BJ (cell line): ENCODE results near the gene PARD6B. TPM values are rescaled to one million over a fixed set of nuclear protein-coding genes. Genes with fewer than 3 reads are reported as not detected.

ENCODE experiments used
- CTCF ChIA-PET: fragments of 350-600 bp; formaldehyde crosslinking; extraction: SDS; loops from one replicate; lab custom pipeline; 2021; ENCODE audit warnings: antibody characterized with exemption, inconsistent platforms; lab: Yijun Ruan, JAX
- POLR2A ChIA-PET: fragments of 300-600 bp; sonication (Branson Sonifier 250); formaldehyde crosslinking; extraction: SDS; loops from one replicate; lab custom pipeline; 2021; ENCODE audit warnings: antibody characterized with exemption; lab: Charles Lee
- DNase-seq: peaks from one replicate; pipeline ENCODE4 v3.0.0-alpha.2; 2011; ENCODE audit warnings: low read depth
- H3K27me3 ChIP-seq: 2 replicates; pipeline ENCODE4 v1.6.0; 2011; ENCODE audit warnings: low read length; ENCODE audit not compliant: control insufficient read depth, insufficient read depth
- H3K36me3 ChIP-seq: 2 replicates; pipeline ENCODE4 v1.5.1; 2011; ENCODE audit warnings: low read length; ENCODE audit not compliant: control insufficient read depth, insufficient read depth
- H3K4me3 ChIP-seq: 2 replicates; pipeline ENCODE4 v1.5.1; 2011; ENCODE audit warnings: low read depth, mild to moderate bottlenecking, control low read depth, low read length
- polyA plus RNA-seq: library from polyadenylated mRNA; depleted of rRNA; stranded (reverse); fragments of >200 nt; gene quantifications from 2 replicates; pipeline ENCODE4 v1.2.3, GENCODE V29; 2011; rRNA removed
- TF ChIP-seq, protein P1 (sequence below): IDR thresholded peaks from 2 replicates; pipeline ENCODE4 v1.5.1; 2011; ENCODE audit warnings: low read depth, mild to moderate bottlenecking, control low read depth, inconsistent platforms, low read length, moderate library complexity; ENCODE audit not compliant: insufficient read depth

The PARD6B gene
- polyA plus RNA-seq, 1 experiment, result 0.11 TPM

DNA sequence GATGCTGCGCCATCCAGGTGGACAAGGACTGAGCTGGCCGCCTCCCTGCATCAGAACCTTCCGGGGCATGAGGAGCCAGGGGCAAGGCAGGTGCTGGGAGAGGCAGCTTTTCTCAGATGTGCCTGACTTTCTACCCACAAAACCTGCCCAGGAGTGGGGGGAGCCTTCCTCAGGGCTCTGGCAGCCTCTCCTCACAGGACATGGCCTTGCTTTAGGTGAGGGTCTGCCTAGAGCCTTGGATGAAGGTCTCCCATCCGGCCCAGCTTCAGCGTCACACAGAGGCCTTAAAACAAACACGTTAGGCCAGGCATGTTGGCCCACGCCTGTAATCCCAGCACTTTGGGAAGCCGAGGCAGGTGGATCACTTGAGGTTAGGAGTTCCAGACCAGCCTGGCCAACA, 70.9 kb downstream of the PARD6B start:
- no peak for DNase-seq
- Histone ChIP-seq H3K36me3 (no peaks in the 10 kb centered on the region), H3K4me3 (no peak overlapping the region), H3K27me3 (no peaks in the 10 kb centered on the region)
- POLR2A ChIA-PET, result no interaction called here
- TF ChIP-seq, protein P1, sequence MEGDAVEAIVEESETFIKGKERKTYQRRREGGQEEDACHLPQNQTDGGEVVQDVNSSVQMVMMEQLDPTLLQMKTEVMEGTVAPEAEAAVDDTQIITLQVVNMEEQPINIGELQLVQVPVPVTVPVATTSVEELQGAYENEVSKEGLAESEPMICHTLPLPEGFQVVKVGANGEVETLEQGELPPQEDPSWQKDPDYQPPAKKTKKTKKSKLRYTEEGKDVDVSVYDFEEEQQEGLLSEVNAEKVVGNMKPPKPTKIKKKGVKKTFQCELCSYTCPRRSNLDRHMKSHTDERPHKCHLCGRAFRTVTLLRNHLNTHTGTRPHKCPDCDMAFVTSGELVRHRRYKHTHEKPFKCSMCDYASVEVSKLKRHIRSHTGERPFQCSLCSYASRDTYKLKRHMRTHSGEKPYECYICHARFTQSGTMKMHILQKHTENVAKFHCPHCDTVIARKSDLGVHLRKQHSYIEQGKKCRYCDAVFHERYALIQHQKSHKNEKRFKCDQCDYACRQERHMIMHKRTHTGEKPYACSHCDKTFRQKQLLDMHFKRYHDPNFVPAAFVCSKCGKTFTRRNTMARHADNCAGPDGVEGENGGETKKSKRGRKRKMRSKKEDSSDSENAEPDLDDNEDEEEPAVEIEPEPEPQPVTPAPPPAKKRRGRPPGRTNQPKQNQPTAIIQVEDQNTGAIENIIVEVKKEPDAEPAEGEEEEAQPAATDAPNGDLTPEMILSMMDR, result no peak
- CTCF ChIA-PET, result interaction anchor here (1.0 to 1.8 kb wide), 2 partner anchors 8 to 152 kb away, joined by 4 to 10 read pairs; partner anchors contain the start of gene BCAS4

DNA sequence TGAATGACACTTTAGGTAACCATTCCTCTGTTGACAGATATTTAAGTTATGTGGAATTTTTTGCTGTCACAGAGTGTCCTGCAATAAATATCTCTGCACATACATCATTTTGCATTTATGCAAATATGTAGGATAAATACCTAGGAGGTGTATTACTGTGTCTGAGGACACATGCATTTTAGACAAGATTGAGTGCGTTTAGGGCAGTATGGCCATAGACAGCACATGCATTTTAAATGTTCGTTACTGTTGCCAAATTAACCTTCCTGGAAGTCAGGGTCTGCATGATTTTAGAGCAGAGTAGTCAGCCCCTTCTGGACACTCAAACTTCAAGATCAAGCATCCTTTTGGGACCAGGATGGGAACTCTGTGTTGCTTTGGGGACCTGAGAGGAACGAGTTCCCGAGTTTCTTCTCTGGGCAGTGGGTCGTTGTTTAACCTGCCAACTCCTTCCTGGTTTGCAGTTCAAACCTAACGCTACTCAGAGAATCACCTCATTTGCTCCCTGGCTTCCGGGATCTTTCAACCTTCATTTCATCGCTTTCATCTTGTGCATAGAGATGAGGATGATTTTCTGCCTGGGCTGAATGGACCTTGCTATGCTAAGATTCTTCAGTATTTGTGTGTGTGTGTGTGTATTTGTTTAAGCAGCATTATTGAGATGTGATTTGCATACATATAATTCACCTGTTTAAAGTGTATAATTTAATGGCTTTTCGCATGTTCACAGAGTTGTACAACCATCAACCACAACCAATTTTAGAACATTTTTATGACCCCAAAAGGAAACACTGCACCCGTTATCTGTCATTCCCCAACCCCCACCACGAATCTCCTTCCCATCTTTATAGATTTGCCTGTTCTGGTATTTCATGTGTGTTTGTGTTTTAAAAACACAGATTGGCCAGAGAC, 73.3 kb downstream of the PARD6B start:
- CTCF ChIA-PET, result interaction anchor here (1.0 to 2.7 kb wide), 3 partner anchors 10 to 177 kb away, joined by 3 to 15 read pairs (median 3); partner anchors contain the start of gene BCAS4
- Histone ChIP-seq H3K36me3 (no peaks in the 10 kb centered on the region), H3K27me3 (no peaks in the 10 kb centered on the region), H3K4me3 (no peak overlapping the region)
- POLR2A ChIA-PET, result no interaction called here
- no peak for DNase-seq
- TF ChIP-seq, protein P1, result no peak

DNA sequence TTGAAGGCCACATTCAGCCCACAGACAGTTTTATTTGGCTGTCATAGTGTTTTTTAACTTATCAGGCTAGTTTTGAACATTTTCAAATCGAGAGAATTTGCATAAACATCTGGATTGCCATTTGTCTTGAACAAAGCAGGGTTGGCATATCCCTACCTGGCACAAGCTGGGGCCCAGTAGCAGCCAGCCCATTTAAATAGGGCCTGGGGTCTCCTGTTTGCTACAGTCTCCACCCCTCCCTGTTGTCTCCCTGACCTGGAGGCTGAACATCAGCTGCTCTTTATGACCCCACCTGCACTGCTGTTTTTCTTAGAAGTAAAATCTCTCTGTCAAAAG, 73.9 kb downstream of the PARD6B start:
- Histone ChIP-seq H3K4me3 (no peak overlapping the region), H3K36me3 (no peaks in the 10 kb centered on the region), H3K27me3 (no peaks in the 10 kb centered on the region)
- no peak for DNase-seq
- TF ChIP-seq, protein P1, result no peak
- POLR2A ChIA-PET, result no interaction called here
- CTCF ChIA-PET, result interaction anchor here (1.2 to 2.7 kb wide), 2 partner anchors 11 to 176 kb away, joined by 3 to 15 read pairs; partner anchors contain the start of gene BCAS4

DNA sequence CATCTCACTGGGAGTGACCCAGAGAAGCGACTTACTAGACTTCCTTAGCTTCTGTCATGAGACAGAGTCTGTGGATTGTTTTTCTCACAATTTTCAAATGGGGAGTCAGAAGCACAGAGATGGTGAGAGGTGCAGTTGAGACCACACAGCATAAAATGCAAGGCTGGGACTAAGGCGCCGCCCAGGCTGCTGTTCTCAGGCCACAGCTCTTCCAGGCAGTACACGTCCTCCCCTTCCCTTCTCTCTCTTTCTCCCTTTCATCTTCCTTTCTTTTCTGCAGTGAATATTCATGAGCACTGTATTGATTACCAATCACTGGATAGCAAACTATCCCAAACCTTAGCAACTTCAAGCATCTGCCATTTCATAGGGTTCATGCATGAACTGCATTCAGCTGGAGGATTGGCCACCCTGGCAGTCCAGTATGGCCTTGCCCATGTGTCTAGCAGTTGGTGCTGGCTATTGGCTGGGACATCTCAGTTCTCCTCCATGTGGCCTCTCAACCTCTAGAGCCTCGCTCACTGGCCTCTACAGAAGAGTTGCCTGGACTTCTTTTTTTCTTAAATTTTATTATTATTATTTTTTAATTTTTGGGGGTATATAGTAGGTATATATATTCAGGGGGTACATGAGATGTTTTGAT, 74.9 kb downstream of the PARD6B start:
- CTCF ChIA-PET, result interaction anchor here (0.7 to 2.7 kb wide), 3 partner anchors 12 to 293 kb away, joined by 3 to 15 read pairs (median 4); partner anchors contain the start of gene BCAS4
- no peak for DNase-seq
- H3K27me3 ChIP-seq, result no peaks in the 10 kb centered on the region
- no peaks in the 10 kb centered on the region for H3K36me3 ChIP-seq
- H3K4me3 ChIP-seq, result no peak overlapping the region
- TF ChIP-seq, protein P1, result no peak
- POLR2A ChIA-PET, result no interaction called here

Other genes with a start within 250 kb of the PARD6B start
- gene PTPN1, start 221.2 kb upstream of the PARD6B start, polyA plus RNA-seq, result 16.2 and 19.4 TPM in 2 replicates
- gene RIPOR3, start 40.0 kb upstream of the PARD6B start, polyA plus RNA-seq, result 0.44 and 1.2 TPM in 2 replicates
- 22.6 and 31.6 TPM in 2 replicates for gene BCAS4, start 63.5 kb downstream of the PARD6B start, polyA plus RNA-seq
- gene ADNP, start 199.9 kb downstream of the PARD6B start, polyA plus RNA-seq, result 10.6 and 17.5 TPM in 2 replicates
- 35.4 and 46.0 TPM in 2 replicates for gene DPM1, start 227.0 kb downstream of the PARD6B start, polyA plus RNA-seq
- 3.4 and 3.8 TPM in 2 replicates for gene MOCS3, start 227.2 kb downstream of the PARD6B start, polyA plus RNA-seq